ENCODE data around the gene APOC1.
"Not testable (repeated sequence)": the region's sequence is repeated elsewhere in the genome, so short reads cannot be mapped to it uniquely, and the experiment has no call there.

APOC1 gene

GRCh38 chr19:44878120-44878865 is 36.1 kb upstream of the APOC1 start:
- Histone ChIP-seq H3K9me3 (ENCODE audit: control insufficient read depth in 2 of 2, low read length in 2 of 2) (no peaks in the 10 kb centered on the region), H3K4me1 (ENCODE audit: control insufficient read depth, insufficient read depth, low read length) (no peaks in the 10 kb centered on the region), H3K9ac (ENCODE audit: low read length in 2 of 2) (no peak overlapping the region), H3K27ac (ENCODE audit: low read length) (no peak overlapping the region), H3K4me3 (ENCODE audit: low read length in 2 of 2) (no peak overlapping the region), H3K27me3 (ENCODE audit: control insufficient read depth in 1 of 2, insufficient read depth in 2 of 2, low read length in 2 of 2) (no peaks in the 10 kb centered on the region), H3K36me3 (ENCODE audit: control insufficient read depth in 2 of 2, insufficient read depth in 2 of 2, low read length in 2 of 2) (peaks cover 26 to 32% of the 10 kb centered on the region in 2 donors)

DNA sequence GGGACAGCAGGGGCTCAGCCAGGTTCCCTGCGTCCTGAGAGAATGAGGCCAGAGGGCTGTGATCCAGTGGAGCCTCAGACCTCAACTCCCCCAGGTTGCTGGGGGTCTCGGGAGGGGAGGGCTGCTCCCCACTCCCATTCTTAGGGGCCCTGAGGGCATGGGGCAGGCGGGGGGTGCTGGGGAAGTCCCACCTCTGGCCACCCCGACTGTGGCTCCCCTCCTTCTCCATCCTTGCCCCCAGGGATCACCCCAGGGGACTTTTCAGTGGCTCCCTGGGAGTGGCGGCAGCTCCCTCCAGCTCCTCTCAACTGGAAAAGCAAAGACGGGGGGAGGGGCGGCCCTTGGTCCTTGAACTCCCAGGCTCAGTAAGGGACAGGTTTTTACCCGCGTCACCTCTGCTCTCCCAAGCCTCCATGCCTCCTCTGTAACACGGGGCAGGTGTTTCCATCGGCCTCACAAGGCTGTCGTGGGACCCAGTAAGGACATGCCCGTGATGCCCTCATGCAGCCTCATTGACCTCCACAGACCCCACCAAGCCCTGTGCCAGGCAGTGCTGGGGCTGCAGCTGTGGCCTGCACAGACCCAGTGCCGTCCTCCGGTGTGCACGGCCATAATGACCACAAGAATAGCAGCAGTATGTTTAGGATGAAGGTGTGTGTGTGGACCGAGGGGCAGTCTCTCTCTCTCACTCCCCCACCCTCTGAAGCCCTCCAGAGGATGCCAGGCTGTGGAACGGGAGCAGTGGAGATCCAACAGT is 34.9 kb upstream of the APOC1 start:
- Histone ChIP-seq H3K4me1 (ENCODE audit: control insufficient read depth, insufficient read depth, low read length) (no peaks in the 10 kb centered on the region), H3K27me3 (ENCODE audit: control insufficient read depth in 1 of 2, insufficient read depth in 2 of 2, low read length in 2 of 2) (no peaks in the 10 kb centered on the region), H3K9ac (ENCODE audit: low read length in 2 of 2) (no peak overlapping the region), H3K27ac (ENCODE audit: low read length) (no peak overlapping the region), H3K36me3 (ENCODE audit: control insufficient read depth in 2 of 2, insufficient read depth in 2 of 2, low read length in 2 of 2) (peaks cover 21 to 23% of the 10 kb centered on the region in 2 donors), H3K9me3 (ENCODE audit: control insufficient read depth in 2 of 2, low read length in 2 of 2) (no peaks in the 10 kb centered on the region), H3K4me3 (ENCODE audit: low read length in 2 of 2) (no peak overlapping the region)

DNA sequence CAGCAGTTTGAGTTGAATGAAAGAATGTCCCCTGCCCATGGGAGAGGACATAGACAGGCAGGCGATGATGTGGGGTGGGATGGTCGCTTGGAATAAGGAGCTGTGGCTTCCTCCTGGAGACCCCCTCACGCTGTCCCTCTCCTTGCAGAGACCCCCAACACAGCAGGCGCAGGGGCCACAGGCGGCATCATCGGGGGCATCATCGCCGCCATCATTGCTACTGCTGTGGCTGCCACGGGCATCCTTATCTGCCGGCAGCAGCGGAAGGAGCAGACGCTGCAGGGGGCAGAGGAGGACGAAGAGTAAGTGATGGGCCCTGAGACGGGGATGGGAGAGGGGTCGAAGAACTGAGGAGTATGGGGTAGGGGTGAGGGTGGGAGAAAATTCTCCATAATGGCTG is 32.3 kb upstream of the APOC1 start:
- H3K9ac ChIP-seq (ENCODE audit: low read length in 2 of 2) = no peak overlapping the region
- H3K9me3 ChIP-seq (ENCODE audit: control insufficient read depth in 2 of 2, low read length in 2 of 2) = no peaks in the 10 kb centered on the region
- H3K27ac ChIP-seq (ENCODE audit: low read length) = no peak overlapping the region
- H3K27me3 ChIP-seq (ENCODE audit: control insufficient read depth in 1 of 2, insufficient read depth in 2 of 2, low read length in 2 of 2) = no peaks in the 10 kb centered on the region
- H3K36me3 ChIP-seq (ENCODE audit: control insufficient read depth in 2 of 2, insufficient read depth in 2 of 2, low read length in 2 of 2) = peaks cover 5 to 14% of the 10 kb centered on the region in 2 donors
- H3K4me1 ChIP-seq (ENCODE audit: control insufficient read depth, insufficient read depth, low read length) = no peaks in the 10 kb centered on the region
- H3K4me3 ChIP-seq (ENCODE audit: low read length in 2 of 2) = no peak overlapping the region

DNA sequence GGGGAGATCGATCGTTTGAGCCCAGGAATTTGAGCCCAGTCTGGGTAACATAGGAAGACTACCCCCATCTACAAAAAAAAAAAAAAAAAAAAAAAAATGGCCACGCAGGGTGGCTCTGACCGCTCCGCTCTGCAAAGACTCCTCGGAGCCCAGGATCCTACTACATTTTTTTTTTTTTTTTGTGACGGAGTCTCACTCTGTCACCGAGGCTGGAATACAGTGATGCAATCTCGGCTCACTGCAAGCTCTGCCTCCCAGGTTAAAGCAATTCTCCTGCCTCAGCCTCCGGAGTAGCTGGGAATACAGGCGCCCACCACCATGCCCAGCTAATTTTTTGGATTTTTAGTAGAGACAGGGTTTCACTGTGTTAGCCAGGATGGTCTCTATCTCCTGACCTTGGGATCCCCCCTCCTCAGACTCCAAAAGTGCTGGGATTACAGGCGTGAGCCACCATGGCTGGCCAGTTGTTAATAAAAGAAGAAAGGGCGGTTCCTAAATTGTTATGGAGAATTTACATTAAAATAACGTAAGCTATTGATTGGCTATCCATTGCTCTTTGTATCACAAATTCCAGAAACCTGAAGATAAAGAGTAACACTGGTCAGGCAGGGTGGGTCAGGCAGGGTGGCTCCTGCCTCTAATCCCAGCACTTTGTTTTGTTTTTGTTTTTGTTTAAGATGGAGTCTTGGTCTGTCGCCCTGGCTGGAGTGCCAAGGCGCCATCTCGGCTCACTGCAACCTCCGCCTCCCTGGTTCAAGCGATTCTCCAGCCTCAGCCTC is 31.6 kb upstream of the APOC1 start:
- not testable (repeated sequence) for H3K27ac ChIP-seq (ENCODE audit: low read length); H3K9ac ChIP-seq (ENCODE audit: low read length in 2 of 2); H3K9me3 ChIP-seq (ENCODE audit: control insufficient read depth in 2 of 2, low read length in 2 of 2); H3K27me3 ChIP-seq (ENCODE audit: control insufficient read depth in 1 of 2, insufficient read depth in 2 of 2, low read length in 2 of 2); H3K4me3 ChIP-seq (ENCODE audit: low read length in 2 of 2); H3K4me1 ChIP-seq (ENCODE audit: control insufficient read depth, insufficient read depth, low read length)
- peaks cover 3 to 15% of the 10 kb centered on the region in 2 donors for H3K36me3 ChIP-seq (ENCODE audit: control insufficient read depth in 2 of 2, insufficient read depth in 2 of 2, low read length in 2 of 2)

GRCh38 chr19:44883922-44884321 is 30.5 kb upstream of the APOC1 start:
- H3K4me1 ChIP-seq (ENCODE audit: control insufficient read depth, insufficient read depth, low read length) = no peaks in the 10 kb centered on the region
- no peaks in the 10 kb centered on the region for H3K9me3 ChIP-seq (ENCODE audit: control insufficient read depth in 2 of 2, low read length in 2 of 2)
- no peak overlapping the region for H3K9ac ChIP-seq (ENCODE audit: low read length in 2 of 2)
- peaks cover 8 to 20% of the 10 kb centered on the region in 2 donors for H3K36me3 ChIP-seq (ENCODE audit: control insufficient read depth in 2 of 2, insufficient read depth in 2 of 2, low read length in 2 of 2)
- H3K4me3 ChIP-seq (ENCODE audit: low read length in 2 of 2) = no peak overlapping the region
- H3K27ac ChIP-seq (ENCODE audit: low read length) = no peak overlapping the region
- no peaks in the 10 kb centered on the region for H3K27me3 ChIP-seq (ENCODE audit: control insufficient read depth in 1 of 2, insufficient read depth in 2 of 2, low read length in 2 of 2)

DNA sequence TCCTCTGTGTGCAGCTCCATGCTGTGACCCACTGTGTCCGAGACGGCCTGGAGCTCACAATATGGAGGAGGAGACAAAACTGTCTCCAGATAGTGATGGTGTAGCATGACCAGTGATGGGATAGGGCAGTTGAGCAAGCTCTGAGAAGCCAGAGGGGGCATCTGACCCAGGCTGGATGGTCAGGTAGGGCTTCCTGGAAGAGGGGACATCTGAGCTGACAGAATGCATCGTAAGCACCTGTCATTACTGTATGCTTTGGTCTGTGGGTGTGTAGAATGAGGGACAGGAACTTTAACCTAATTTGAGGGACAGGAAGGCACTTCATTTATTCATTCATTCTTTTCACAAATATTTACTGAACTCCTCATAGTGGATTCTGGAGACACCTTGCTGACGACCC is 29.8 kb upstream of the APOC1 start:
- Histone ChIP-seq H3K27me3 (ENCODE audit: control insufficient read depth in 1 of 2, insufficient read depth in 2 of 2, low read length in 2 of 2) (no peaks in the 10 kb centered on the region), H3K4me1 (ENCODE audit: control insufficient read depth, insufficient read depth, low read length) (peaks cover 1% of the 10 kb centered on the region), H3K36me3 (ENCODE audit: control insufficient read depth in 2 of 2, insufficient read depth in 2 of 2, low read length in 2 of 2) (peaks cover 8 to 19% of the 10 kb centered on the region in 2 donors), H3K9ac (ENCODE audit: low read length in 2 of 2) (no peak overlapping the region), H3K9me3 (ENCODE audit: control insufficient read depth in 2 of 2, low read length in 2 of 2) (no peaks in the 10 kb centered on the region), H3K27ac (ENCODE audit: low read length) (no peak overlapping the region), H3K4me3 (ENCODE audit: low read length in 2 of 2) (no peak overlapping the region)

- peaks cover 8% of the 10 kb centered on the region for H3K4me1 ChIP-seq (ENCODE audit: control insufficient read depth, insufficient read depth, low read length)
- H3K27ac ChIP-seq (ENCODE audit: low read length) = no peak overlapping the region
- no peaks in the 10 kb centered on the region for H3K9me3 ChIP-seq (ENCODE audit: control insufficient read depth in 2 of 2, low read length in 2 of 2)
- no peak overlapping the region for H3K9ac ChIP-seq (ENCODE audit: low read length in 2 of 2)
- H3K4me3 ChIP-seq (ENCODE audit: low read length in 2 of 2) = no peak overlapping the region
- no peaks in the 10 kb centered on the region for H3K27me3 ChIP-seq (ENCODE audit: control insufficient read depth in 1 of 2, insufficient read depth in 2 of 2, low read length in 2 of 2)
- H3K36me3 ChIP-seq (ENCODE audit: control insufficient read depth in 2 of 2, insufficient read depth in 2 of 2, low read length in 2 of 2) = peaks cover 8 to 19% of the 10 kb centered on the region in 2 donors
Measured at GRCh38 chr19:44886141-44886540, 28.3 kb upstream of the APOC1 start.

- peaks cover 9 to 20% of the 10 kb centered on the region in 2 donors for H3K36me3 ChIP-seq (ENCODE audit: control insufficient read depth in 2 of 2, insufficient read depth in 2 of 2, low read length in 2 of 2)
- no peak overlapping the region for H3K4me3 ChIP-seq (ENCODE audit: low read length in 2 of 2)
- H3K9ac ChIP-seq (ENCODE audit: low read length in 2 of 2) = no peak overlapping the region
- H3K27me3 ChIP-seq (ENCODE audit: control insufficient read depth in 1 of 2, insufficient read depth in 2 of 2, low read length in 2 of 2) = no peaks in the 10 kb centered on the region
- peaks cover 21% of the 10 kb centered on the region for H3K4me1 ChIP-seq (ENCODE audit: control insufficient read depth, insufficient read depth, low read length)
- no peaks in the 10 kb centered on the region for H3K9me3 ChIP-seq (ENCODE audit: control insufficient read depth in 2 of 2, low read length in 2 of 2)
- H3K27ac ChIP-seq (ENCODE audit: low read length) = no peak overlapping the region
Measured at GRCh38 chr19:44887648-44888047, 26.8 kb upstream of the APOC1 start.

- not testable (repeated sequence) for H3K27me3 ChIP-seq (ENCODE audit: control insufficient read depth in 1 of 2, insufficient read depth in 2 of 2, low read length in 2 of 2); H3K4me3 ChIP-seq (ENCODE audit: low read length in 2 of 2); H3K9me3 ChIP-seq (ENCODE audit: control insufficient read depth in 2 of 2, low read length in 2 of 2); H3K9ac ChIP-seq (ENCODE audit: low read length in 2 of 2); H3K27ac ChIP-seq (ENCODE audit: low read length)
- peaks cover 27% of the 10 kb centered on the region for H3K4me1 ChIP-seq (ENCODE audit: control insufficient read depth, insufficient read depth, low read length)
- peaks cover 15 to 25% of the 10 kb centered on the region in 2 donors for H3K36me3 ChIP-seq (ENCODE audit: control insufficient read depth in 2 of 2, insufficient read depth in 2 of 2, low read length in 2 of 2)
Measured at GRCh38 chr19:44888335-44888734, 26.1 kb upstream of the APOC1 start.

GRCh38 chr19:44889830-44890365 is 24.5 kb upstream of the APOC1 start:
- H3K4me3 ChIP-seq (ENCODE audit: low read length in 2 of 2) = peak overlapping the region; percentile 85 to 88
- peak overlapping the region; percentile 96 for H3K27ac ChIP-seq (ENCODE audit: low read length)
- H3K27me3 ChIP-seq (ENCODE audit: control insufficient read depth in 1 of 2, insufficient read depth in 2 of 2, low read length in 2 of 2) = no peaks in the 10 kb centered on the region
- peaks cover 27% of the 10 kb centered on the region for H3K4me1 ChIP-seq (ENCODE audit: control insufficient read depth, insufficient read depth, low read length)
- peak overlapping the region; percentile 83 to 85 for H3K9ac ChIP-seq (ENCODE audit: low read length in 2 of 2)
- peaks cover 22 to 31% of the 10 kb centered on the region in 2 donors for H3K36me3 ChIP-seq (ENCODE audit: control insufficient read depth in 2 of 2, insufficient read depth in 2 of 2, low read length in 2 of 2)
- no peaks in the 10 kb centered on the region for H3K9me3 ChIP-seq (ENCODE audit: control insufficient read depth in 2 of 2, low read length in 2 of 2)
